Stimulated activated naive CD8-positive, alpha-beta T cell treated with anti-CD3 and anti-CD28 coated beads, Interleukin-15, amount 100 ng/mL, for 72 hours (primary cell): ENCODE measurements around the gene NDUFA11.
"Not testable (repeated sequence)": the region's sequence is repeated elsewhere in the genome, so short reads cannot be mapped to it uniquely, and the experiment has no call there.

Experiments
- ATAC-seq: fragments of 150-1000 bp; cut with Tn5 transposase; 2 replicates; pipeline ENCODE4 v1.10.0; 2021; ENCODE audit warnings: mild to moderate bottlenecking, moderate library complexity
- DNase-seq, 2 donors: peaks; one replicate each; pipeline ENCODE4 v3.0.0; 2021 to 2022
- H3K27ac Mint-ChIP-seq, 2 donors: one replicate each; pipeline ENCODE4 v1.8.0; 2022; ENCODE audit warnings: mild to moderate bottlenecking in 2 of 2, mixed read lengths in 2 of 2, moderate library complexity in 2 of 2
- H3K27me3 Mint-ChIP-seq: one replicate; pipeline ENCODE4 v1.8.0; 2022; ENCODE audit warnings: mixed read lengths
- H3K4me1 Mint-ChIP-seq: one replicate; pipeline ENCODE4 v1.8.0; 2022; ENCODE audit warnings: mild to moderate bottlenecking, mixed read lengths
- H3K4me3 Mint-ChIP-seq, 2 donors: one replicate each; pipeline ENCODE4 v1.8.0; 2022; ENCODE audit warnings: mild to moderate bottlenecking in 2 of 2, mixed read lengths in 2 of 2, moderate library complexity in 1 of 2
- H3K9me3 Mint-ChIP-seq, 2 donors: one replicate each; pipeline ENCODE4 v1.8.0; 2022; ENCODE audit warnings: mixed read lengths in 2 of 2

The NDUFA11 gene

GRCh38 chr19:5891938-5892771 lies 11.4 kb downstream of the NDUFA11 start:
- Mint-ChIP-seq H3K4me1 (peaks cover 10% of the 10 kb centered on the region), H3K27me3 (peaks cover 49% of the 10 kb centered on the region), H3K4me3 (no peak overlapping the region), H3K27ac (no peak overlapping the region), H3K9me3 (no peaks in the 10 kb centered on the region)
- ATAC-seq (peak; percentile 63), DNase-seq (peak in 1 of 2 donors; percentile 20)

- Mint-ChIP-seq H3K27me3 (peaks cover 55% of the 10 kb centered on the region), H3K27ac (no peak overlapping the region), H3K4me1 (peaks cover 10% of the 10 kb centered on the region), H3K4me3 (no peak overlapping the region), H3K9me3 (no peaks in the 10 kb centered on the region)
- DNase-seq = no peak
- ATAC-seq = no peak
These were observed 12.0 kb downstream of the NDUFA11 start for GRCh38 chr19:5891572-5891937.

GRCh38 chr19:5890099-5890498 lies 13.5 kb downstream of the NDUFA11 start:
- Mint-ChIP-seq H3K27ac (no peak overlapping the region), H3K4me1 (peaks cover 10% of the 10 kb centered on the region), H3K4me3 (no peak overlapping the region), H3K9me3 (no peaks in the 10 kb centered on the region), H3K27me3 (peaks cover 65% of the 10 kb centered on the region)
- peak; percentile 8 for ATAC-seq
- no peak for DNase-seq

- Mint-ChIP-seq H3K9me3 (no peaks in the 10 kb centered on the region), H3K4me3 (no peak overlapping the region), H3K4me1 (peaks cover 10% of the 10 kb centered on the region), H3K27me3 (peaks cover 67% of the 10 kb centered on the region), H3K27ac (peak overlapping the region in 1 of 2 donors; percentile 45)
- no peak for ATAC-seq
- DNase-seq = no peak
These were observed 14.2 kb downstream of the NDUFA11 start for GRCh38 chr19:5889288-5889971.

- H3K4me1 Mint-ChIP-seq, H3K9me3 Mint-ChIP-seq, H3K4me3 Mint-ChIP-seq, H3K27ac Mint-ChIP-seq, ATAC-seq, DNase-seq: not testable (repeated sequence)
- peaks cover 49% of the 10 kb centered on the region for H3K27me3 Mint-ChIP-seq
These were observed 19.4 kb downstream of the NDUFA11 start for GRCh38 chr19:5884065-5884811.

GRCh38 chr19:5883157-5883873 lies 20.3 kb downstream of the NDUFA11 start:
- not testable (repeated sequence) for H3K4me3 Mint-ChIP-seq, H3K27ac Mint-ChIP-seq, ATAC-seq, H3K9me3 Mint-ChIP-seq, DNase-seq, H3K4me1 Mint-ChIP-seq
- peaks cover 45% of the 10 kb centered on the region for H3K27me3 Mint-ChIP-seq

GRCh38 chr19:5882421-5882968 lies 21.1 kb downstream of the NDUFA11 start:
- Mint-ChIP-seq H3K27ac (no peak overlapping the region), H3K27me3 (peaks cover 44% of the 10 kb centered on the region), H3K4me1 (no peaks in the 10 kb centered on the region), H3K9me3 (no peaks in the 10 kb centered on the region), H3K4me3 (no peak overlapping the region)
- DNase-seq (no peak), ATAC-seq (no peak)

GRCh38 chr19:5881543-5882299 lies 21.9 kb downstream of the NDUFA11 start:
- H3K4me1 Mint-ChIP-seq = no peaks in the 10 kb centered on the region
- DNase-seq (no peak), ATAC-seq (no peak)
- H3K27ac Mint-ChIP-seq = no peak overlapping the region
- peaks cover 47% of the 10 kb centered on the region for H3K27me3 Mint-ChIP-seq
- no peaks in the 10 kb centered on the region for H3K9me3 Mint-ChIP-seq
- H3K4me3 Mint-ChIP-seq = no peak overlapping the region

- no peak for DNase-seq
- peaks cover 49% of the 10 kb centered on the region for H3K27me3 Mint-ChIP-seq
These were observed 22.9 kb downstream of the NDUFA11 start for GRCh38 chr19:5880604-5881078.

GRCh38 chr19:5880196-5880595 lies 23.4 kb downstream of the NDUFA11 start:
- H3K4me3 Mint-ChIP-seq = no peak overlapping the region
- no peak overlapping the region for H3K27ac Mint-ChIP-seq
- ATAC-seq = no peak
- H3K27me3 Mint-ChIP-seq = peaks cover 44% of the 10 kb centered on the region
- H3K4me1 Mint-ChIP-seq = no peaks in the 10 kb centered on the region
- no peaks in the 10 kb centered on the region for H3K9me3 Mint-ChIP-seq
- no peak for DNase-seq

More at GRCh38 chr19:5880604-5881078, 22.9 kb downstream of the NDUFA11 start:
- Mint-ChIP-seq H3K9me3 (no peaks in the 10 kb centered on the region), H3K4me3 (no peak overlapping the region), H3K4me1 (no peaks in the 10 kb centered on the region), H3K27ac (no peak overlapping the region)
- ATAC-seq = no peak

GRCh38 chr19:5877882-5878281 lies 25.7 kb downstream of the NDUFA11 start:
- ATAC-seq = no peak
- H3K27me3 Mint-ChIP-seq = peaks cover 41% of the 10 kb centered on the region
- no peaks in the 10 kb centered on the region for H3K9me3 Mint-ChIP-seq
- no peak for DNase-seq
- no peak overlapping the region for H3K4me3 Mint-ChIP-seq
- H3K27ac Mint-ChIP-seq = no peak overlapping the region
- no peaks in the 10 kb centered on the region for H3K4me1 Mint-ChIP-seq

- Mint-ChIP-seq H3K27me3 (peaks cover 41% of the 10 kb centered on the region), H3K27ac (no peak overlapping the region), H3K9me3 (no peaks in the 10 kb centered on the region), H3K4me3 (no peak overlapping the region), H3K4me1 (no peaks in the 10 kb centered on the region)
- ATAC-seq (no peak), DNase-seq (no peak)
These were observed 26.2 kb downstream of the NDUFA11 start for GRCh38 chr19:5877427-5877826.

- not testable (repeated sequence) for H3K9me3 Mint-ChIP-seq, H3K27ac Mint-ChIP-seq, ATAC-seq, H3K4me1 Mint-ChIP-seq, DNase-seq, H3K4me3 Mint-ChIP-seq
- peaks cover 30% of the 10 kb centered on the region for H3K27me3 Mint-ChIP-seq
These were observed 29.1 kb downstream of the NDUFA11 start for GRCh38 chr19:5874496-5874895.

GRCh38 chr19:5873617-5874199 lies 29.9 kb downstream of the NDUFA11 start:
- no peaks in the 10 kb centered on the region for H3K4me1 Mint-ChIP-seq
- DNase-seq = no peak

More at GRCh38 chr19:5873617-5874199, 29.9 kb downstream of the NDUFA11 start:
- Mint-ChIP-seq H3K9me3 (no peaks in the 10 kb centered on the region), H3K4me3 (no peak overlapping the region), H3K27ac (peak overlapping the region in 1 of 2 donors; percentile 12), H3K27me3 (peaks cover 23% of the 10 kb centered on the region)
- no peak for ATAC-seq
